Adrenal gland (tissue), 5 donors: ENCODE measurements around the gene OR5AU1.

Source experiments
- POLR2A ChIP-seq, 2 donors: fragments of 450-650 bp; IDR thresholded peaks; one replicate each; pipeline ENCODE4 v1.6.1; 2017; ENCODE audit warnings: antibody characterized with exemption in 2 of 2, mild to moderate bottlenecking in 2 of 2, moderate library complexity in 1 of 2
- TF ChIP-seq, protein P1 (sequence below), 6 experiments: fragments of 450-650 bp in 4 of 6; fragments of 200-600 bp in 2 of 6; sonication (generic) in 1 of 6; IDR thresholded peaks; 1 replicate in 5 of 6; 2 replicates in 1 of 6; pipeline versions ENCODE4 v1.5.1 to v1.8.0; 2016 to 2021; ENCODE audit warnings: antibody characterized with exemption in 6 of 6, mild to moderate bottlenecking in 2 of 6, moderate library complexity in 1 of 6
- donor health status: DM: no; HTN: no; CAD: no.

DNA sequence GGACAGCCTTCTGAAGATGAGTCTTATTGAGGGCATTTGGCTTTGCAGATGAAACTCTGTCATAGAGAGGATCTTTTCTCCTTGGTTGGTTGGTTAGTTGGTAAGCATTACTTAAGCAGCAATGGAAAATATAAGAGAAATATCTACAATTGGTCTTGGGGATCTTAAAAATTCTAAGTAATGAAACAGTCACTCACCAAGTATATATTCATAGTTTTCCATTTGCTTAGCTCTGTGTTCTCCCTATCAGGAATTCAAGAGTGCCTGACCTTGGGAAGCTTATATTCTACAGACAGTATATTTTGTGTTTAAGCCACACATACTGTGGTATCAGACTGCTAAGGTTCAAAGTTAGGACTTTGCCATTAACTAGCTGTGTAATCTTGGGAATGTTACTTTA lies at the start of gene OR5AU1:
- no peak for TF ChIP-seq POLR2A (IDR thresholded peaks at IDR 0.05)
- TF ChIP-seq, protein P1, sequence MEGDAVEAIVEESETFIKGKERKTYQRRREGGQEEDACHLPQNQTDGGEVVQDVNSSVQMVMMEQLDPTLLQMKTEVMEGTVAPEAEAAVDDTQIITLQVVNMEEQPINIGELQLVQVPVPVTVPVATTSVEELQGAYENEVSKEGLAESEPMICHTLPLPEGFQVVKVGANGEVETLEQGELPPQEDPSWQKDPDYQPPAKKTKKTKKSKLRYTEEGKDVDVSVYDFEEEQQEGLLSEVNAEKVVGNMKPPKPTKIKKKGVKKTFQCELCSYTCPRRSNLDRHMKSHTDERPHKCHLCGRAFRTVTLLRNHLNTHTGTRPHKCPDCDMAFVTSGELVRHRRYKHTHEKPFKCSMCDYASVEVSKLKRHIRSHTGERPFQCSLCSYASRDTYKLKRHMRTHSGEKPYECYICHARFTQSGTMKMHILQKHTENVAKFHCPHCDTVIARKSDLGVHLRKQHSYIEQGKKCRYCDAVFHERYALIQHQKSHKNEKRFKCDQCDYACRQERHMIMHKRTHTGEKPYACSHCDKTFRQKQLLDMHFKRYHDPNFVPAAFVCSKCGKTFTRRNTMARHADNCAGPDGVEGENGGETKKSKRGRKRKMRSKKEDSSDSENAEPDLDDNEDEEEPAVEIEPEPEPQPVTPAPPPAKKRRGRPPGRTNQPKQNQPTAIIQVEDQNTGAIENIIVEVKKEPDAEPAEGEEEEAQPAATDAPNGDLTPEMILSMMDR (IDR thresholded peaks at IDR 0.05) = no peak
